CD4-positive, CD25-positive, alpha-beta regulatory T cell (primary cell): ENCODE measurements around the gene GATA2. TPM values are rescaled to one million over a fixed set of nuclear protein-coding genes. Genes with fewer than 3 reads are reported as not detected.

Source experiments
- ATAC-seq, 2 donors: fragments of 150-1000 bp; cut with Tn5 transposase; one replicate each; pipeline ENCODE4 v1.10.0; 2021; ENCODE audit warnings: low read depth in 2 of 2, moderate number of reproducible peaks in 2 of 2, moderate library complexity in 1 of 2
- DNase-seq, 3 donors: peaks; one replicate each; pipeline versions ENCODE4 v3.0.0 to v3.0.0-alpha.2; 2012 to 2022; ENCODE audit warnings: mixed read lengths in 1 of 3
- H3K27ac ChIP-seq: one replicate; pipeline ENCODE4 v1.7.0; 2013; ENCODE audit warnings: mild to moderate bottlenecking, low read length; ENCODE audit not compliant: insufficient read depth, poor library complexity, severe bottlenecking
- H3K27me3 ChIP-seq: one replicate; pipeline ENCODE4 v1.7.0; 2013; ENCODE audit warnings: low read length; ENCODE audit not compliant: control insufficient read depth, insufficient read depth
- H3K36me3 ChIP-seq: one replicate; pipeline ENCODE4 v1.7.0; 2013; ENCODE audit warnings: mild to moderate bottlenecking, low read length, moderate library complexity; ENCODE audit not compliant: control insufficient read depth, insufficient read depth
- H3K4me1 ChIP-seq: 2 replicates; pipeline ENCODE4 v1.7.0; 2013; ENCODE audit warnings: mild to moderate bottlenecking, low read length; ENCODE audit not compliant: insufficient read depth, control insufficient read depth, poor library complexity, severe bottlenecking
- H3K4me3 ChIP-seq: one replicate; pipeline ENCODE4 v1.7.0; 2013; ENCODE audit warnings: low read depth, mild to moderate bottlenecking, low read length, moderate library complexity
- H3K9me3 ChIP-seq, 2 experiments: 1 replicate in 1 of 2; 2 replicates in 1 of 2; pipeline ENCODE4 v1.7.0; 2013; ENCODE audit warnings: low read length in 2 of 2, mild to moderate bottlenecking in 1 of 2, moderate library complexity in 1 of 2; ENCODE audit not compliant: control insufficient read depth in 2 of 2
- H3K27ac Mint-ChIP-seq, 3 donors: one replicate each; pipeline ENCODE4 v1.8.0; 2020 to 2022; ENCODE audit warnings: mild to moderate bottlenecking in 3 of 3, mixed read lengths in 3 of 3, moderate library complexity in 2 of 3
- H3K27me3 Mint-ChIP-seq: one replicate; pipeline ENCODE4 v1.8.0; 2022; ENCODE audit warnings: mild to moderate bottlenecking, mixed read lengths
- H3K36me3 Mint-ChIP-seq: one replicate; pipeline ENCODE4 v1.8.0; 2020; ENCODE audit warnings: mixed read lengths
- H3K4me1 Mint-ChIP-seq, 4 donors: one replicate each; pipeline ENCODE4 v1.8.0; 2020 to 2022; ENCODE audit warnings: mixed read lengths in 4 of 4, mild to moderate bottlenecking in 1 of 4
- H3K4me3 Mint-ChIP-seq, 4 donors: one replicate each; pipeline ENCODE4 v1.8.0; 2020 to 2022; ENCODE audit warnings: mild to moderate bottlenecking in 4 of 4, mixed read lengths in 4 of 4, moderate library complexity in 3 of 4
- H3K9me3 Mint-ChIP-seq, 7 donors: one replicate each; pipeline ENCODE4 v1.8.0; 2020 to 2022; ENCODE audit warnings: mixed read lengths in 7 of 7, mild to moderate bottlenecking in 3 of 7, moderate library complexity in 2 of 7
- polyA plus RNA-seq, 4 donors: library from polyadenylated mRNA; unstranded; fragments of 300-500 nt; fragmentation: Illumina TruSeq; gene quantifications; one replicate each; pipeline ENCODE4 v1.2.3, GENCODE V29; 2021
- total RNA-seq: library from RNA; stranded (reverse); gene quantifications from one replicate; pipeline ENCODE4 v1.2.3, GENCODE V29; 2022

Gene GATA2
- total and polyA plus RNA-seq, 5 donors from 2014 or later = 6.2 TPM; not detected in 4

DNA sequence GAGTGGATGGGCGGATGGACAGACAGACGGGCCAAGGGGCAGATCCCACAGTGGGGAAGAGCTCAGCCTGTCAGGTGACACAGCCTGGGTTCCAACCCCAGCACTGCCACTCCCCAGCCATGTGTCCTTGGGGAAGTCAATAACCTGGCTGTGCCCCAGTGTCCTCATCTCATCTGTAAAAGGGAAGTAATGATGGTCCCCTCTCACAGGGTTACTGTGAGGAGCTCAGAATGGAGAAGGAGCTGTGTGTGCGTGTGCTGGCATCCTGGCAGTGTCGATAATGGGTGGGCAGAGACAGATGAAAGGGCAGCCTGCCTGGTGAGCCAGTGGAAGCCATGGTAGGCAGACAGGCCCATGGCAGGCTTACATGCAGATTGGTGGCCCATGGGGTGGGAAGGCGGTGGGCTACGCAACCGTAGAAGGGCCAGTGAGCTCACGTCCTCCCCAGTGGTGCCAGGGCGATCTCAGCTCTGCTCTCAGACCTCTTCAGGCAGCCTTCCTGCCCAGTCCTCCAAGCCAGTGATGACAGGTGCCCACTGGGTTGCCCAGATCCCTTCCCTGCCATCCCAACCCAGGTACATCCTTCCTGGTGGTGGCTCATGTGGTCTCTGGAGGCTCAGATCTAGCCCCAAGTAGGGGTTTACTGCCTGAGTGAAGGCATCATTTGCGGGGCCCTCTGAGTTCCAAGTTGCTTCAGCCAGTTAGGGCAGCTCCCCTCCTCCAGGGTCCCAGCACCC, 24.0 kb downstream of the GATA2 start:
- H3K27me3 ChIP-seq = peaks cover 3% of the 10 kb centered on the region
- no peak for ATAC-seq
- peaks cover 7% of the 10 kb centered on the region for H3K27me3 Mint-ChIP-seq

DNA sequence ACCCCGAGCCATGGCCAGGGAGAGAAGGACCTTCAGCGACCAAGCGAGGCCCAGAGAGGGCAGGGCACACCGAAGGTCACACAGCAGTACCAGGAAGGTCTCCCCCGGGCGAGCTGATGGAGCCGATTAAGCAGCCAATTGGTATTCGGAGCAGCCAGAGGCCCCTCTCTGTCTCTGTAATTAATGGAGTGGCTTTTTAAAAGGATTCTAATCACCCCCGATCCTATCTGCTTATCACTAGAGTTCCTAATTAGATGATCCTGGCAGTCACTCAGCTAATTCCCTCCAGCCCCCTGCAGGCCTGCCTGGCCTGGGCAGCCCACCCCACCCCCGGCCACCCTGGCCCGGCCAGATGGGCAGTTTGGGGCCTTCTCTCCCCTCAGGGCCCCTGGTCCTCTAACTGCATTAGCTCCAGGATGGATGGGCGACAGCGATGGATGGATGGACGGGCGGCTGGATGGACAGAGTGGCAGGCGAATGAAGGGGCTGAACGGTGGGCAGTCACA, 24.7 kb downstream of the GATA2 start:
- peaks cover under 1% of the 10 kb centered on the region for H3K27me3 Mint-ChIP-seq
- Histone ChIP-seq H3K27me3 (peaks cover 3% of the 10 kb centered on the region), H3K4me3 (no peak overlapping the region), H3K36me3 (no peaks in the 10 kb centered on the region), H3K4me1 (no peaks in the 10 kb centered on the region), H3K27ac (no peak overlapping the region), H3K9me3 (no peaks in the 10 kb centered on the region)
- ATAC-seq (no peak), DNase-seq (no peak)
- peaks cover 0 to 6% (median 0%) of the 10 kb centered on the region in 4 donors for H3K4me1 Mint-ChIP-seq
- H3K4me3 Mint-ChIP-seq = no peak overlapping the region
- H3K27ac Mint-ChIP-seq = no peak overlapping the region
- H3K36me3 Mint-ChIP-seq = no peaks in the 10 kb centered on the region
- H3K9me3 Mint-ChIP-seq = no peaks in the 10 kb centered on the region

More for the DNA sequence above, 24.0 kb downstream of the GATA2 start:
- H3K36me3 ChIP-seq = no peaks in the 10 kb centered on the region
- Mint-ChIP-seq H3K27ac (no peak overlapping the region), H3K4me3 (no peak overlapping the region), H3K36me3 (no peaks in the 10 kb centered on the region), H3K9me3 (no peaks in the 10 kb centered on the region), H3K4me1 (peaks cover 0 to 6% (median 0%) of the 10 kb centered on the region in 4 donors)
- no peak overlapping the region for H3K4me3 ChIP-seq
- H3K27ac ChIP-seq = no peak overlapping the region
- no peaks in the 10 kb centered on the region for H3K9me3 ChIP-seq
- no peak for DNase-seq
- no peaks in the 10 kb centered on the region for H3K4me1 ChIP-seq

DNA sequence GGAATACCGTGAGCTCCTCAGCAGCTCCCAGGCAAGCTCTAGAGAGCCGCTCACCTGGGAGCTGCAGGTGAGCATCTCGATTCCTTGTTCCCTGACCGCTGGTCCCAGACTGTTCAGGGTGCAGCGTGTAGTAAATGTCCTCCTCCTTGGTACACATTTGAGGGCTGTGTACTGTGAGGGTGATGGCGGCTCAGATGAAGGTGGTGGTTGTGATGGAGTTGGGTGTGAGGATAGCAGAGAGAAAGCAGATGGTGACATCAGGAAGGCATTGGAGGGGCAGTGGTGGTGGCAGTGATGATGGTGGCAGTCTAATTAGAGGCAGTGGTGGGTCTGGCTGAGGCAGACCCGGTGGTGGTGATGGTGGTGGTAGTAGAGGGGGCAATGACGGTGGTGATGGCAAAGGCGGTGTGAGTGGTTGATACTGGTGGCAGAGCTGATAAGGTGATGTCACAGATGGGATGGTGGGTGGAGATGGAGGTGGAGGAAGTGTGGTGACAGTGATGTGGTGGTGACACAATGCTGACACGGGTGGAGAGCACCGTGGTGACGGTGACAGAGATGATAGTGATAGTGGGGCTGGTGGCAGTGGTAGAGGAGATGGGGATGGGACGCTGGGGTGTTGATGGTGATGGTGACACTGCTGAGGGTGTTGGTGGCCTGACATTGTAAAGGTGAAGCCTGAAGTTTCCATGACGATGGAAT, 26.0 kb downstream of the GATA2 start, which contains the start of gene DNAJB8:
TSS of gene DNAJB8 (minus strand) at position 51 of the 702 bp plus-strand sequence. CDS start 3,645 bp downstream, outside the sequence.
- no peak within 1 kb of the TSS for H3K4me3 ChIP-seq
- H3K27ac Mint-ChIP-seq = peak within 1 kb of the TSS; percentile 10 to 68 (median 40)
- no peaks in the 10 kb centered on the region for H3K4me1 ChIP-seq
- H3K27me3 Mint-ChIP-seq = no peaks in the 10 kb centered on the region
- H3K36me3 ChIP-seq = no peaks in the 10 kb centered on the region
- DNase-seq (no peak), ATAC-seq (peak in 1 of 2 donors; percentile 38)
- no peaks in the 10 kb centered on the region for H3K9me3 ChIP-seq
- H3K27ac ChIP-seq = no peak within 1 kb of the TSS
- peaks cover 3% of the 10 kb centered on the region for H3K27me3 ChIP-seq
- no peaks in the 10 kb centered on the region for H3K36me3 Mint-ChIP-seq
- H3K9me3 Mint-ChIP-seq = no peaks in the 10 kb centered on the region
- peaks cover 0 to 6% (median 0%) of the 10 kb centered on the region in 4 donors for H3K4me1 Mint-ChIP-seq
- no peak within 1 kb of the TSS for H3K4me3 Mint-ChIP-seq

DNA sequence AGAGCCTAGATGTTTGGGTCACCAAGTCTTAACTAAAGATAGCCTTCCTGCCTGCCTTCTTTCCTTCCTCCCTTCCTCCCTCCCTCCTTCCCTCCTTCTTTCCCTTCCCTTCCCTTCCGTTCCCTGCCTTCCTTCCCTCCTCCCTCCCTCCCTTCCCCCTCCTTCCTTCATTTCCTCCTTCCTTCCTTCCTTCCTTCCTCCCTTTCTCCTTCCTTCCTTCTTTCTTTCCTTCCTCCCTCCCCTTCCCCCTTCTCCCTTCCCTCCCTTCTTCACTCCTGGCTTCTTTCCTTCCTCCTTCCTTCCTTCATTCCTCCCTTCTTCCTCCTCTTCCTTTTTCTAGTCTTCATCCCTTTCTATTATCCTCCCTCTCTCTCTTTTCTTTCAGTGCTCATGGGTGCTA, 28.3 kb downstream of the GATA2 start:
- H3K4me3 ChIP-seq = no peak overlapping the region

DNA sequence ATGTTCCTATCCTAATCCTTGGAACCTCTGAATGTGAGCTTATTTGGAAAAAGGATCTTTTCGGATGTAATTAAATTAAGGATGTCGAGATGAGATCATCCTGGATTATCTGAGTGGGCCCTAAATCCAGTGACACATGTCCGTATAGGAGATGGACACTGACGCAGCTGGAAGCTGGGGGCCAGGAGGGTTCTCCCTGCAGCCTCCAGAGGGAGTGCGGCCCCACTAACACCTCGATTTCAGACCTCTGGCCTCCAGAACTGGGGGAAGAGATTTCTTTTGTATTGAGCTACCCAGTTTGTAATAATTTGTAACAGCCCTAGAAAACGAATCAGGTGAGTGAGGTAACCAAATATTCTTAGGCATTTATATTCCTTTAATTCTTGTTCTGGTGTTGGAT, 28.8 kb downstream of the GATA2 start:
- Mint-ChIP-seq H3K4me1 (peaks cover 0 to 4% (median 0%) of the 10 kb centered on the region in 4 donors), H3K9me3 (no peaks in the 10 kb centered on the region), H3K4me3 (no peak overlapping the region), H3K27ac (no peak overlapping the region), H3K27me3 (no peaks in the 10 kb centered on the region), H3K36me3 (no peaks in the 10 kb centered on the region)
- ATAC-seq (no peak), DNase-seq (no peak)
- Histone ChIP-seq H3K4me1 (no peaks in the 10 kb centered on the region), H3K27me3 (peaks cover 2% of the 10 kb centered on the region), H3K36me3 (no peaks in the 10 kb centered on the region), H3K9me3 (no peaks in the 10 kb centered on the region), H3K4me3 (no peak overlapping the region), H3K27ac (no peak overlapping the region)

More for the DNA sequence above, 28.3 kb downstream of the GATA2 start:
- H3K9me3 ChIP-seq = no peaks in the 10 kb centered on the region
- no peak overlapping the region for H3K27ac ChIP-seq
- DNase-seq (no peak), ATAC-seq (no peak)
- no peaks in the 10 kb centered on the region for H3K27me3 Mint-ChIP-seq
- no peaks in the 10 kb centered on the region for H3K36me3 ChIP-seq
- H3K27me3 ChIP-seq = peaks cover 2% of the 10 kb centered on the region
- H3K4me3 Mint-ChIP-seq = no peak overlapping the region
- H3K36me3 Mint-ChIP-seq = no peaks in the 10 kb centered on the region
- peak overlapping the region in 1 of 3 donors; percentile 74 for H3K27ac Mint-ChIP-seq
- H3K4me1 Mint-ChIP-seq = peaks cover 0 to 6% (median 0%) of the 10 kb centered on the region in 4 donors
- H3K9me3 Mint-ChIP-seq = no peaks in the 10 kb centered on the region
- H3K4me1 ChIP-seq = no peaks in the 10 kb centered on the region

DNA sequence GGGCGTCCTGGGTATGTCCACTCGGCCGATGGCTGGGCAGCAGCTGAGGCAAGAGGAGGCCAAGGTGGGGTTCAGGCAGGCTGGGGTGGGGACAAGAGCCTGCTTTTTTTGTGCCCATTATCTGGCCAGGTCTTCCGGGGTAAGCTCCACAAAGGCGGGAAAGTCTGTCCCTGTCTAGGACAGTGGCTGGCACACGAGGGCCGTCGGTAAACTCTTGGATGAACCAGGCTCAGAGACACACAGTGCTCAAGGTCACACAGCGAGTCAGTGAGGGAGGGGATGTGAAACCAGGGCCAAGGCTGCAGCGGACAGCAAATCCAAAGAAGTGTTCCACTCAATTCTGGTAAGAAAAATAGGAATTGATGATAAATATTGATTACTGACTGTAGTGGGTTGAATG, 29.2 kb downstream of the GATA2 start:
- H3K4me3 Mint-ChIP-seq = no peak overlapping the region
- H3K36me3 Mint-ChIP-seq = no peaks in the 10 kb centered on the region
- H3K4me1 Mint-ChIP-seq = peaks cover 0 to 4% (median 0%) of the 10 kb centered on the region in 4 donors
- no peaks in the 10 kb centered on the region for H3K27me3 Mint-ChIP-seq
- H3K9me3 ChIP-seq = no peaks in the 10 kb centered on the region
- H3K27ac Mint-ChIP-seq = no peak overlapping the region
- no peaks in the 10 kb centered on the region for H3K36me3 ChIP-seq
- no peak overlapping the region for H3K27ac ChIP-seq
- peaks cover 2% of the 10 kb centered on the region for H3K27me3 ChIP-seq
- no peaks in the 10 kb centered on the region for H3K9me3 Mint-ChIP-seq
- H3K4me3 ChIP-seq = no peak overlapping the region
- H3K4me1 ChIP-seq = no peaks in the 10 kb centered on the region
- ATAC-seq (no peak), DNase-seq (no peak)

DNA sequence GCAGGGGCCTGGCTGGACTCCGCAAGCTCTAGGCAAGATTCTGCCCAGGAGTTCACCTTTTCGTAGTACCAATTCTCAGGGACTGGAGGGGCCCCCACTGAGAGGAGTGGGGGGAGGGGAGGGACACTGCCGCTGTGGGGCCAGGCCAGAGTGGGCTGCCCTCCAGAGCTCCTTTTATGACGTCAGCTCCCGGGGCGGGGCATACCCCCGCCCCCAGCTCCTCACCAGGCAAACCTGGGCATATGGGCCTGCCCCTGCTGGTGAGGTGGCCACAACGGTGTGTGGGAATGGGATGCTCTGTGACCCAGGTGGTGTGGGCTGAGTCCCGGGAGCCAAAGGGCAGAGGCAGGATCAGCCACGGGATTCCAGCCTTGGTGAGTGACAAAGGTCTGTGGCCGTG, 29.6 kb downstream of the GATA2 start:
- no peaks in the 10 kb centered on the region for H3K9me3 Mint-ChIP-seq
- H3K27ac ChIP-seq = no peak overlapping the region
- no peaks in the 10 kb centered on the region for H3K4me1 ChIP-seq
- peaks cover 0 to 4% (median 0%) of the 10 kb centered on the region in 4 donors for H3K4me1 Mint-ChIP-seq
- H3K27me3 ChIP-seq = peaks cover 2% of the 10 kb centered on the region
- H3K36me3 Mint-ChIP-seq = no peaks in the 10 kb centered on the region
- H3K36me3 ChIP-seq = no peaks in the 10 kb centered on the region
- H3K4me3 ChIP-seq = no peak overlapping the region
- H3K9me3 ChIP-seq = no peaks in the 10 kb centered on the region
- H3K27me3 Mint-ChIP-seq = no peaks in the 10 kb centered on the region
- no peak overlapping the region for H3K27ac Mint-ChIP-seq
- ATAC-seq (no peak), DNase-seq (no peak)
- H3K4me3 Mint-ChIP-seq = no peak overlapping the region
